Activated CD8-positive, alpha-beta T cell treated with anti-CD3 and anti-CD28 coated beads for 36 hours (primary cell): ENCODE measurements around the gene CKAP4. TPM values are rescaled to one million over a fixed set of nuclear protein-coding genes. Genes with fewer than 3 reads are reported as not detected.
A peak's percentile ranks its signal among the peaks of the same experiment; 100 is the strongest.

Source experiments
- ATAC-seq: fragments of 200-7000 bp; cut with Tn5 transposase; one replicate; pipeline ENCODE4 v1.10.0; 2021; ENCODE audit warnings: mild to moderate bottlenecking, moderate library complexity
- CTCF ChIA-PET: fragments of 350-600 bp; sonication (Branson Sonifier 250); formaldehyde crosslinking; loops from one replicate; lab custom pipeline; 2021; ENCODE audit warnings: antibody characterized with exemption; lab: Charles Lee
- POLR2A ChIA-PET: fragments of 350-600 bp; sonication (Branson Sonifier 250); formaldehyde crosslinking; loops from one replicate; lab custom pipeline; 2021; ENCODE audit warnings: antibody characterized with exemption; lab: Charles Lee
- DNase-seq: peaks from one replicate; pipeline ENCODE4 v3.0.0-alpha.2; 2020
- H3K27ac Mint-ChIP-seq: one replicate; pipeline ENCODE4 v1.8.0; 2021; ENCODE audit warnings: mild to moderate bottlenecking, mixed read lengths
- H3K27me3 Mint-ChIP-seq: one replicate; pipeline ENCODE4 v1.8.0; 2021; ENCODE audit warnings: mixed read lengths
- H3K36me3 Mint-ChIP-seq: one replicate; pipeline ENCODE4 v1.8.0; 2021; ENCODE audit warnings: low read depth, mixed read lengths
- H3K4me1 Mint-ChIP-seq: one replicate; pipeline ENCODE4 v1.8.0; 2021; ENCODE audit warnings: low read depth, mixed read lengths
- H3K4me3 Mint-ChIP-seq: one replicate; pipeline ENCODE4 v1.8.0; 2021; ENCODE audit warnings: mild to moderate bottlenecking, moderate library complexity, mixed read lengths
- H3K9me3 Mint-ChIP-seq: one replicate; pipeline ENCODE4 v1.8.0; 2021; ENCODE audit warnings: mixed read lengths
- CTCF ChIP-seq: fragments of 200-600 bp; IDR thresholded peaks from one replicate; pipeline ENCODE4 v1.8.0; 2022; ENCODE audit warnings: antibody characterized with exemption, mild to moderate bottlenecking
- intact Hi-C: fragments of 100-400 bp; cut with micrococcal nuclease; formaldehyde crosslinking; loops from one replicate; pipeline ENCODE4 v1.10.0; 2022
- total RNA-seq, 2 experiments: library from RNA; stranded (reverse); gene quantifications; one replicate each; pipeline ENCODE4 v1.2.3, GENCODE V29; 2021

Gene CKAP4
- total RNA-seq, 2 experiments from 2014 or later: 15.2 to 16.3 TPM

GRCh38 chr12:106248312-106248845 lies 559 bp upstream of the CKAP4 start:
- H3K36me3 Mint-ChIP-seq: peaks cover 2% of the 10 kb centered on the region
- H3K4me3 Mint-ChIP-seq: peak overlapping the region; percentile 71
- H3K9me3 Mint-ChIP-seq: no peaks in the 10 kb centered on the region
- H3K27ac Mint-ChIP-seq: peak overlapping the region; percentile 85
- peaks cover 21% of the 10 kb centered on the region for H3K4me1 Mint-ChIP-seq
- H3K27me3 Mint-ChIP-seq: no peaks in the 10 kb centered on the region
- DNase-seq (peak; percentile 48), ATAC-seq (peak; percentile 23)
- intact Hi-C loops: no loop called here
- POLR2A ChIA-PET: interaction anchor here (0.9 to 1.6 kb wide), 6 partner anchors 11 to 58 kb away, joined by 3 to 4 read pairs (median 3); no protein-coding TSS in a partner anchor
- CTCF ChIA-PET: interaction anchor here (1.0 to 2.0 kb wide), 3 partner anchors 22 to 53 kb away, joined by 3 to 12 read pairs (median 3); no protein-coding TSS in a partner anchor
- TF ChIP-seq CTCF: no peak

- H3K9me3 Mint-ChIP-seq: no peaks in the 10 kb centered on the region
- CTCF ChIA-PET: interaction anchor here (1.0 to 1.5 kb wide), 2 partner anchors 9 to 23 kb away, joined by 3 to 6 read pairs; no protein-coding TSS in a partner anchor
- DNase-seq (peak; percentile 60), ATAC-seq (peak; percentile 26)
- peaks cover 21% of the 10 kb centered on the region for H3K4me1 Mint-ChIP-seq
- no peaks in the 10 kb centered on the region for H3K27me3 Mint-ChIP-seq
- intact Hi-C loops: no loop called here
- H3K4me3 Mint-ChIP-seq: peak overlapping the region; percentile 71
- peak overlapping the region; percentile 59 for H3K27ac Mint-ChIP-seq
- H3K36me3 Mint-ChIP-seq: peaks cover 2% of the 10 kb centered on the region
- TF ChIP-seq CTCF: no peak
- POLR2A ChIA-PET: interaction anchor here (1.0 to 1.6 kb wide), 5 partner anchors 11 to 111 kb away, joined by 3 to 8 read pairs (median 4); partner anchors contain the start of gene POLR3B
These were observed 738 bp downstream of the CKAP4 start for GRCh38 chr12:106246891-106247673.

GRCh38 chr12:106245767-106246166 lies 2.1 kb downstream of the CKAP4 start:
- Mint-ChIP-seq H3K9me3 (no peaks in the 10 kb centered on the region), H3K27ac (no peak overlapping the region), H3K36me3 (peaks cover 4% of the 10 kb centered on the region), H3K4me1 (peaks cover 21% of the 10 kb centered on the region), H3K4me3 (peak overlapping the region; percentile 71), H3K27me3 (no peaks in the 10 kb centered on the region)
- TF ChIP-seq CTCF: no peak
- ChIA-PET CTCF (interaction anchor here (0.8 to 1.5 kb wide), 2 partner anchors 22 to 36 kb away, joined by 3 to 6 read pairs; no protein-coding TSS in a partner anchor), POLR2A (interaction anchor here (1.3 kb wide), 1 partner anchor 13 kb away, joined by 3 read pairs; no protein-coding TSS in a partner anchor)
- intact Hi-C loops: no loop called here
- no peak for DNase-seq
- no peak for ATAC-seq

GRCh38 chr12:106243620-106244019 lies 4.2 kb downstream of the CKAP4 start:
- peaks cover 11% of the 10 kb centered on the region for H3K36me3 Mint-ChIP-seq
- intact Hi-C loops: no loop called here
- POLR2A ChIA-PET: no interaction called here

More at GRCh38 chr12:106243620-106244019, 4.2 kb downstream of the CKAP4 start:
- H3K4me1 Mint-ChIP-seq: peaks cover 11% of the 10 kb centered on the region
- H3K27ac Mint-ChIP-seq: no peak overlapping the region
- H3K4me3 Mint-ChIP-seq: no peak overlapping the region
- no peaks in the 10 kb centered on the region for H3K27me3 Mint-ChIP-seq
- CTCF ChIA-PET: interaction anchor here (3.0 kb wide), 1 partner anchor 17 kb away, joined by 13 read pairs; no protein-coding TSS in a partner anchor
- ATAC-seq: no peak
- no peaks in the 10 kb centered on the region for H3K9me3 Mint-ChIP-seq
- TF ChIP-seq CTCF: no peak
- DNase-seq: no peak
